HG03060 (cell line): ENCODE results near the gene HIVEP3.
"Not testable (repeated sequence)": the region's sequence is repeated elsewhere in the genome, so short reads cannot be mapped to it uniquely, and the experiment has no call there.

Experiments used
- ATAC-seq: cut with Tn5 transposase; IDR thresholded peaks from one replicate; pipeline ENCODE4 v1.9.1; 2021; ENCODE audit warnings: low read depth, moderate number of reproducible peaks; ENCODE audit not compliant: unreplicated experiment

Gene HIVEP3

GRCh38 chr1:41700581-41700980 lies 218.1 kb downstream of the HIVEP3 start:
- ATAC-seq, result no peak

GRCh38 chr1:41699861-41700248 lies 218.9 kb downstream of the HIVEP3 start:
- ATAC-seq, result no peak

GRCh38 chr1:41698916-41699860 lies 219.5 kb downstream of the HIVEP3 start:
- no peak for ATAC-seq

- no peak for ATAC-seq
Measured at GRCh38 chr1:41696381-41696780, 222.3 kb downstream of the HIVEP3 start.

GRCh38 chr1:41695118-41695745 lies 223.5 kb downstream of the HIVEP3 start:
- ATAC-seq, result no peak

- ATAC-seq, result not testable (repeated sequence)
Measured at GRCh38 chr1:41691966-41692365, 226.8 kb downstream of the HIVEP3 start.

GRCh38 chr1:41691424-41691823 lies 227.3 kb downstream of the HIVEP3 start:
- ATAC-seq, result no peak

GRCh38 chr1:41690331-41690730 lies 228.4 kb downstream of the HIVEP3 start:
- no peak for ATAC-seq

- ATAC-seq, result no peak
Measured at GRCh38 chr1:41689558-41689981, 229.2 kb downstream of the HIVEP3 start.

GRCh38 chr1:41689139-41689538 lies 229.6 kb downstream of the HIVEP3 start:
- ATAC-seq, result no peak

- no peak for ATAC-seq
Measured at GRCh38 chr1:41687007-41687406, 231.7 kb downstream of the HIVEP3 start.

- ATAC-seq, result no peak
Measured at GRCh38 chr1:41683681-41684500, 234.8 kb downstream of the HIVEP3 start.

- ATAC-seq, result no peak
Measured at GRCh38 chr1:41682845-41683625, 235.7 kb downstream of the HIVEP3 start.

GRCh38 chr1:41682149-41682548 lies 236.6 kb downstream of the HIVEP3 start:
- ATAC-seq, result no peak

GRCh38 chr1:41681331-41682098 lies 237.2 kb downstream of the HIVEP3 start:
- no peak for ATAC-seq

- no peak for ATAC-seq
Measured at GRCh38 chr1:41679994-41680393, 238.7 kb downstream of the HIVEP3 start.

GRCh38 chr1:41679531-41679930 lies 239.2 kb downstream of the HIVEP3 start:
- no peak for ATAC-seq

- ATAC-seq, result no peak
Measured at GRCh38 chr1:41678111-41678878, 240.4 kb downstream of the HIVEP3 start.

- no peak for ATAC-seq
Measured at GRCh38 chr1:41677620-41678019, 241.1 kb downstream of the HIVEP3 start.
